HCT116 (cell line): ENCODE measurements around the gene PSMA7. TPM values are rescaled to one million over a fixed set of nuclear protein-coding genes. Genes with fewer than 3 reads are reported as not detected.

Experiments
- ATAC-seq: fragments of 200-7000 bp; cut with Tn5 transposase; 2 replicates; pipeline ENCODE4 v1.9.1; 2020; ENCODE audit warnings: mild to moderate bottlenecking, moderate library complexity
- BruUV-seq: library from RNA; stranded (reverse); fragments of 400-500 nt; replicated peaks from 2 replicates; lab custom pipeline; 2021; lab: Mats Ljungman, UMichigan
- CTCF ChIA-PET: fragments of 300-600 bp; sonication (Branson Sonifier 250); formaldehyde crosslinking; loops from one replicate; lab custom pipeline; 2021; ENCODE audit warnings: antibody characterized with exemption; lab: Charles Lee
- POLR2A ChIA-PET: fragments of 300-600, 350-600 bp; sonication (Branson Sonifier 250); formaldehyde crosslinking; loops from one replicate; lab custom pipeline; 2021; ENCODE audit warnings: antibody characterized with exemption; lab: Charles Lee
- RAD21 ChIA-PET, 2 experiments: fragments of 300-600 bp; sonication (Branson Sonifier 250); formaldehyde crosslinking; loops; one replicate each; lab custom pipeline; 2023; ENCODE audit warnings: low total read pairs in 2 of 2; ENCODE audit not compliant: uncharacterized antibody in 2 of 2, unreplicated experiment in 2 of 2, low non-redundant PET in 1 of 2; lab: Charles Lee
- DNase-seq: peaks from one replicate; pipeline ENCODE4 v3.0.0-alpha.2; 2010; ENCODE audit warnings: low read depth, low spot score
- H2AFZ ChIP-seq: fragments of 200-600 bp; shearing (Covaris generic), sonication (generic); 2 replicates; pipeline ENCODE4 v1.6.1; 2017; ENCODE audit warnings: low read depth, mixed run types, mixed read lengths, antibody characterized with exemption, low read length; ENCODE audit not compliant: poor library complexity, severe bottlenecking
- H3K27ac ChIP-seq: 2 replicates; pipeline ENCODE4 v1.5.1; 2012; ENCODE audit warnings: low read depth, low read length
- H3K27me3 ChIP-seq: fragments of 200-600 bp; sonication (generic); 2 replicates; pipeline ENCODE4 v1.6.1; 2016; ENCODE audit warnings: mixed run types, low read length, mixed read lengths; ENCODE audit not compliant: insufficient read depth
- H3K36me3 ChIP-seq, 2 experiments: fragments of 200-500 bp in 1 of 2; fragments of 200-600 bp in 1 of 2; sonication (Bioruptor generic) in 1 of 2; sonication (generic) in 1 of 2; 2 replicates each; pipeline versions ENCODE4 v1.5.1 to v1.6.1; 2014 to 2016; ENCODE audit warnings: low read length in 2 of 2, inconsistent platforms in 1 of 2, mixed read lengths in 1 of 2, mixed run types in 1 of 2; ENCODE audit not compliant: insufficient read depth in 2 of 2, control insufficient read depth in 1 of 2
- H3K4me1 ChIP-seq, 2 experiments: fragments of 200-600 bp in 1 of 2; sonication (generic) in 1 of 2; 2 replicates each; pipeline versions ENCODE4 v1.5.1 to v1.6.1; 2012 to 2017; ENCODE audit warnings: low read length in 2 of 2, inconsistent platforms in 1 of 2, mild to moderate bottlenecking in 1 of 2, mixed read lengths in 1 of 2, mixed run types in 1 of 2, moderate library complexity in 1 of 2; ENCODE audit not compliant: insufficient read depth in 2 of 2, control insufficient read depth in 1 of 2
- H3K4me2 ChIP-seq: fragments of 200-600 bp; sonication (generic); 2 replicates; pipeline ENCODE4 v1.6.1; 2017; ENCODE audit warnings: mixed run types, low read length, mixed read lengths
- H3K4me3 ChIP-seq, 2 experiments: fragments of 200-600 bp in 1 of 2; sonication (generic) in 1 of 2; replicated peaks in 1 of 2; 2 replicates each; pipeline ENCODE4 v1.5.1; 2011 to 2016; ENCODE audit warnings: low read length in 2 of 2, control low read depth in 1 of 2, low read depth in 1 of 2, mild to moderate bottlenecking in 1 of 2, mixed read lengths in 1 of 2, mixed run types in 1 of 2
- H3K79me2 ChIP-seq: fragments of 200-600 bp; sonication (generic); 2 replicates; pipeline ENCODE4 v1.6.1; 2017; ENCODE audit warnings: mild to moderate bottlenecking, mixed run types, low read length, moderate library complexity, mixed read lengths; ENCODE audit not compliant: insufficient read depth
- H3K9ac ChIP-seq: fragments of 200-600 bp; sonication (generic); 2 replicates; pipeline ENCODE4 v1.6.1; 2016; ENCODE audit warnings: low read length, mixed read lengths
- H3K9me2 ChIP-seq: fragments of 200-600 bp; sonication (generic), shearing (Covaris generic); 2 replicates; pipeline ENCODE4 v1.6.1; 2017; ENCODE audit warnings: mixed run types, mild to moderate bottlenecking, moderate library complexity; ENCODE audit not compliant: insufficient read depth
- H3K9me3 ChIP-seq, 2 experiments: fragments of 200-500 bp in 1 of 2; fragments of 200-600 bp in 1 of 2; sonication (Bioruptor generic) in 1 of 2; sonication (generic) in 1 of 2; 2 replicates each; pipeline ENCODE4 v1.6.1; 2014 to 2017; ENCODE audit warnings: low read length in 2 of 2, mixed read lengths in 2 of 2, inconsistent platforms in 1 of 2, low read depth in 1 of 2, mild to moderate bottlenecking in 1 of 2, mixed run types in 1 of 2, moderate library complexity in 1 of 2; ENCODE audit not compliant: control insufficient read depth in 1 of 2, insufficient read depth in 1 of 2
- H4K20me1 ChIP-seq: fragments of 200-600 bp; sonication (generic), shearing (Covaris generic); 2 replicates; pipeline ENCODE4 v1.6.1; 2017; ENCODE audit warnings: mixed run types, mild to moderate bottlenecking, moderate library complexity; ENCODE audit not compliant: insufficient read depth
- ATF3 ChIP-seq: IDR thresholded peaks from 2 replicates; pipeline ENCODE4 v1.6.1; 2012
- CEBPB ChIP-seq: IDR thresholded peaks from 2 replicates; pipeline ENCODE4 v1.6.1; 2012; ENCODE audit warnings: low read depth
- EZH2phosphoT487 ChIP-seq: fragments of 200-600 bp; IDR thresholded peaks from 2 replicates; pipeline ENCODE4 v1.6.1; 2018; ENCODE audit warnings: antibody characterized with exemption, borderline replicate concordance
- JUND ChIP-seq: IDR thresholded peaks from 2 replicates; pipeline ENCODE4 v1.6.1; 2012
- POLR2AphosphoS5 ChIP-seq: IDR thresholded peaks from 2 replicates; pipeline ENCODE4 v1.6.1; 2011; ENCODE audit warnings: mild to moderate bottlenecking, low read depth, low read length, moderate library complexity
- SRF ChIP-seq: IDR thresholded peaks from 2 replicates; pipeline ENCODE4 v1.6.1; 2012; ENCODE audit warnings: low read depth
- ZFX ChIP-seq: fragments of 450-650 bp; IDR thresholded peaks from 2 replicates; pipeline ENCODE4 v1.6.1; 2017
- intact Hi-C: fragments of 100-400 bp; cut with micrococcal nuclease; formaldehyde crosslinking; loops from 2 replicates; pipeline ENCODE4 v1.10.0; 2022
- total RNA-seq: library from RNA; stranded (reverse); gene quantifications from one replicate; pipeline ENCODE4 v1.2.1, GENCODE V29; 2021; ENCODE audit not compliant: unreplicated experiment
- TF ChIP-seq, protein P1 (sequence below): IDR thresholded peaks from 2 replicates; pipeline ENCODE4 v1.6.1; 2012; ENCODE audit warnings: low read depth
- TF ChIP-seq, protein P2 (sequence below), 3 experiments: fragments of 200-600 bp in 1 of 3; sonication (generic) in 1 of 3; IDR thresholded peaks in 2 of 3; conservative IDR thresholded peaks in 1 of 3; 2 replicates each; pipeline ENCODE4 v1.5.1; 2012 to 2017; ENCODE audit warnings: low read depth in 2 of 3, low read length in 2 of 3, antibody characterized with exemption in 1 of 3, borderline replicate concordance in 1 of 3, control low read depth in 1 of 3, mild to moderate bottlenecking in 1 of 3, mixed read lengths in 1 of 3, mixed run types in 1 of 3, moderate library complexity in 1 of 3; ENCODE audit not compliant: insufficient read depth in 1 of 3

PSMA7 gene
- total RNA-seq, 1 experiment from 2014 or later, result 364 TPM

DNA sequence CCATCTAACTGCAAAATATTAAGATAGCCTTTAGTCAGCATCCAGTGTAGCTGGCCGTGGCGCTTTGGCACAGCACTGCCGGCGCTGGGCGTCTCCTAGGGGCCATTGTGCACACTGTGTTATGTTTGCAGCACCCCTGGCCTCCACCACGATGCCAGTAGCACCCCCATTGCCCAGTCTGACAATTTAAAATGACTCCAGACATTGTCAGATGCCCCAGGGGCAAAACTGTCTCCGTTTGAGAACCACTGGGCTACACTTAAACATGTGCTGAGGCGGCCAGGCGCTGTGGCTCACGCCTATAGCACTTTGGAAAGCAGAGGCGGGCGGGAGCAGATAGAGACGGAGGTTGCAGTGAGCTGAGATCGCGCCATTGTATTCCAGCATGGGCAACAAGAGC is 33.7 kb upstream of the PSMA7 start:
- H3K36me3 ChIP-seq, result peaks cover 2 to 8% of the 10 kb centered on the region in 2 experiments; a peak in 3 of 4 replicates
- CTCF ChIA-PET, result no interaction called here

More for the DNA sequence above, 33.7 kb upstream of the PSMA7 start:
- 0 out of 2 replicates have a peak, but pooled peaks cover 3% of the 10 kb centered on the region for H3K79me2 ChIP-seq
- peaks cover 2 to 3% of the 10 kb centered on the region in 2 experiments; a peak in 2 of 4 replicates for H3K4me1 ChIP-seq
- H3K27ac ChIP-seq, result no peak overlapping the region
- RAD21 ChIA-PET, result no interaction called here
- no peak overlapping the region for H3K9ac ChIP-seq
- no peak overlapping the region for H3K4me3 ChIP-seq
- DNase-seq (no peak), ATAC-seq (no peak)
- no TSS peak for BruUV-seq
- no peaks in the 10 kb centered on the region for H3K9me2 ChIP-seq
- no peak for TF ChIP-seq CEBPB
- TF ChIP-seq, protein P1, sequence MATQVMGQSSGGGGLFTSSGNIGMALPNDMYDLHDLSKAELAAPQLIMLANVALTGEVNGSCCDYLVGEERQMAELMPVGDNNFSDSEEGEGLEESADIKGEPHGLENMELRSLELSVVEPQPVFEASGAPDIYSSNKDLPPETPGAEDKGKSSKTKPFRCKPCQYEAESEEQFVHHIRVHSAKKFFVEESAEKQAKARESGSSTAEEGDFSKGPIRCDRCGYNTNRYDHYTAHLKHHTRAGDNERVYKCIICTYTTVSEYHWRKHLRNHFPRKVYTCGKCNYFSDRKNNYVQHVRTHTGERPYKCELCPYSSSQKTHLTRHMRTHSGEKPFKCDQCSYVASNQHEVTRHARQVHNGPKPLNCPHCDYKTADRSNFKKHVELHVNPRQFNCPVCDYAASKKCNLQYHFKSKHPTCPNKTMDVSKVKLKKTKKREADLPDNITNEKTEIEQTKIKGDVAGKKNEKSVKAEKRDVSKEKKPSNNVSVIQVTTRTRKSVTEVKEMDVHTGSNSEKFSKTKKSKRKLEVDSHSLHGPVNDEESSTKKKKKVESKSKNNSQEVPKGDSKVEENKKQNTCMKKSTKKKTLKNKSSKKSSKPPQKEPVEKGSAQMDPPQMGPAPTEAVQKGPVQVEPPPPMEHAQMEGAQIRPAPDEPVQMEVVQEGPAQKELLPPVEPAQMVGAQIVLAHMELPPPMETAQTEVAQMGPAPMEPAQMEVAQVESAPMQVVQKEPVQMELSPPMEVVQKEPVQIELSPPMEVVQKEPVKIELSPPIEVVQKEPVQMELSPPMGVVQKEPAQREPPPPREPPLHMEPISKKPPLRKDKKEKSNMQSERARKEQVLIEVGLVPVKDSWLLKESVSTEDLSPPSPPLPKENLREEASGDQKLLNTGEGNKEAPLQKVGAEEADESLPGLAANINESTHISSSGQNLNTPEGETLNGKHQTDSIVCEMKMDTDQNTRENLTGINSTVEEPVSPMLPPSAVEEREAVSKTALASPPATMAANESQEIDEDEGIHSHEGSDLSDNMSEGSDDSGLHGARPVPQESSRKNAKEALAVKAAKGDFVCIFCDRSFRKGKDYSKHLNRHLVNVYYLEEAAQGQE, result no peak
- no peak for TF ChIP-seq SRF
- TF ChIP-seq JUND, result no peak
- no peak for TF ChIP-seq POLR2AphosphoS5
- TF ChIP-seq ATF3, result no peak
- TF ChIP-seq, protein P2, sequence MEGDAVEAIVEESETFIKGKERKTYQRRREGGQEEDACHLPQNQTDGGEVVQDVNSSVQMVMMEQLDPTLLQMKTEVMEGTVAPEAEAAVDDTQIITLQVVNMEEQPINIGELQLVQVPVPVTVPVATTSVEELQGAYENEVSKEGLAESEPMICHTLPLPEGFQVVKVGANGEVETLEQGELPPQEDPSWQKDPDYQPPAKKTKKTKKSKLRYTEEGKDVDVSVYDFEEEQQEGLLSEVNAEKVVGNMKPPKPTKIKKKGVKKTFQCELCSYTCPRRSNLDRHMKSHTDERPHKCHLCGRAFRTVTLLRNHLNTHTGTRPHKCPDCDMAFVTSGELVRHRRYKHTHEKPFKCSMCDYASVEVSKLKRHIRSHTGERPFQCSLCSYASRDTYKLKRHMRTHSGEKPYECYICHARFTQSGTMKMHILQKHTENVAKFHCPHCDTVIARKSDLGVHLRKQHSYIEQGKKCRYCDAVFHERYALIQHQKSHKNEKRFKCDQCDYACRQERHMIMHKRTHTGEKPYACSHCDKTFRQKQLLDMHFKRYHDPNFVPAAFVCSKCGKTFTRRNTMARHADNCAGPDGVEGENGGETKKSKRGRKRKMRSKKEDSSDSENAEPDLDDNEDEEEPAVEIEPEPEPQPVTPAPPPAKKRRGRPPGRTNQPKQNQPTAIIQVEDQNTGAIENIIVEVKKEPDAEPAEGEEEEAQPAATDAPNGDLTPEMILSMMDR (IDR thresholded peaks at IDR 0.05 in 2 of 3, conservative IDR thresholded peaks at IDR 0.05 in 1 of 3; ENCODE audit: borderline replicate concordance in 1 of 3, insufficient read depth in 1 of 3, low read depth in 2 of 3, low read length in 2 of 3), result no peak
- no peak for TF ChIP-seq EZH2phosphoT487
- no peak for TF ChIP-seq ZFX
- intact Hi-C loops, result no loop called here
- no peaks in the 10 kb centered on the region for H4K20me1 ChIP-seq
- H3K9me3 ChIP-seq, result no peaks in the 10 kb centered on the region
- POLR2A ChIA-PET, result no interaction called here
- no peak overlapping the region for H3K4me2 ChIP-seq
- no peaks in the 10 kb centered on the region for H3K27me3 ChIP-seq
- H2AFZ ChIP-seq, result no peak overlapping the region
